HepG2 (cell line): ENCODE measurements around the gene LTB4R. TPM values are rescaled to one million over a fixed set of nuclear protein-coding genes. Genes with fewer than 3 reads are reported as not detected.

Experiments
- AGO1 ChIP-seq: fragments of 200-400 bp; formaldehyde crosslinking; IDR thresholded peaks from 2 replicates; pipeline ENCODE4 v1.6.1; 2017; ENCODE audit warnings: mild to moderate bottlenecking, low read depth, low read length, moderate library complexity; ENCODE audit not compliant: poor library complexity, severe bottlenecking
- ASH2L ChIP-seq: fragments of 300-600, 200-600 bp; sonication (generic); IDR thresholded peaks from 2 replicates; pipeline ENCODE4 v1.7.0; 2017; ENCODE audit warnings: low read depth, mild to moderate bottlenecking, moderate library complexity, mixed read lengths, low read length; ENCODE audit not compliant: insufficient read length
- KDM1A ChIP-seq: IDR thresholded peaks from 2 replicates; pipeline ENCODE4 v1.6.1; 2016; ENCODE audit warnings: missing compliant biosample characterization
- MAZ ChIP-seq, 2 experiments: sonication (generic) in 1 of 2; formaldehyde crosslinking in 1 of 2; IDR thresholded peaks; 2 replicates each; pipeline versions ENCODE4 v1.5.0 to v1.6.1; 2012 to 2020; ENCODE audit warnings: low read depth in 2 of 2, mild to moderate bottlenecking in 2 of 2, borderline replicate concordance in 1 of 2, improper control_type of control experiment in 1 of 2, low read length in 1 of 2, missing genetic modification reagents in 1 of 2, moderate library complexity in 1 of 2
- NR2C2 ChIP-seq: sonication (generic); formaldehyde crosslinking; IDR thresholded peaks from 2 replicates; pipeline ENCODE4 v1.4.0; 2020; ENCODE audit warnings: missing genetic modification reagents, mild to moderate bottlenecking, moderate library complexity, borderline replicate concordance
- POLR2AphosphoS2 ChIP-seq: IDR thresholded peaks from 2 replicates; pipeline ENCODE4 v1.6.1; 2011; ENCODE audit warnings: low read depth, low read length, improper control_type of control experiment
- REL ChIP-seq: sonication (generic); formaldehyde crosslinking; conservative IDR thresholded peaks from 2 replicates; pipeline ENCODE4 v1.8.0; 2022; ENCODE audit warnings: mild to moderate bottlenecking, missing genetic modification reagents, moderate library complexity
- SP2 ChIP-seq: sonication (generic); formaldehyde crosslinking; IDR thresholded peaks from 2 replicates; pipeline ENCODE4 v1.5.1; 2020; ENCODE audit warnings: mild to moderate bottlenecking, missing genetic modification reagents
- ZFP82 ChIP-seq: sonication (generic); formaldehyde crosslinking; IDR thresholded peaks from 2 replicates; pipeline ENCODE4 v1.5.1; 2020; ENCODE audit warnings: mild to moderate bottlenecking, missing genetic modification reagents, borderline replicate concordance
- ZMYM4 ChIP-seq: sonication (generic); formaldehyde crosslinking; IDR thresholded peaks from 2 replicates; pipeline ENCODE4 v1.8.1; 2023; ENCODE audit warnings: mild to moderate bottlenecking, missing genetic modification reagents
- ZNF12 ChIP-seq: sonication (generic); formaldehyde crosslinking; IDR thresholded peaks from 2 replicates; pipeline ENCODE4 v1.5.0; 2020; ENCODE audit warnings: missing genetic modification reagents
- ZNF577 ChIP-seq: sonication (generic); formaldehyde crosslinking; IDR thresholded peaks from 2 replicates; pipeline ENCODE4 v1.4.0; 2020; ENCODE audit warnings: mild to moderate bottlenecking, low read depth, missing genetic modification reagents, borderline replicate concordance
- ZNF777 ChIP-seq: sonication (generic); formaldehyde crosslinking; IDR thresholded peaks from 2 replicates; pipeline ENCODE4 v1.4.0; 2020; ENCODE audit warnings: missing genetic modification reagents
- ZNF878 ChIP-seq: sonication (generic); formaldehyde crosslinking; IDR thresholded peaks from 2 replicates; pipeline ENCODE4 v1.8.1; 2023; ENCODE audit warnings: mild to moderate bottlenecking, missing genetic modification reagents, moderate library complexity
- polyA plus RNA-seq, 8 experiments: library from polyadenylated mRNA; depleted of rRNA in 3 of 8; stranded (reverse) in 7 of 8; unstranded in 1 of 8; fragments of >200 nt; fragmentation: Illumina TruSeq in 4 of 8; extraction: Trizol in 4 of 8; gene quantifications; 2 replicates each; pipeline versions ENCODE4 v1.2.1 to v1.2.3, GENCODE V29; 2011 to 2016; ENCODE audit warnings: low read depth in 4 of 8, missing spikeins in 1 of 8, mixed read lengths in 1 of 8; ENCODE audit not compliant: insufficient read depth in 1 of 8
- total RNA-seq, 5 experiments: library from RNA; depleted of rRNA; stranded (reverse); fragments of >200 nt; fragmentation: Illumina TruSeq; extraction: Trizol; gene quantifications; 2 replicates each; pipeline ENCODE4 v1.2.3, GENCODE V29; 2016; ENCODE audit warnings: low read depth in 1 of 5
- TF ChIP-seq, protein P1 (sequence below): sonication (generic); formaldehyde crosslinking; IDR thresholded peaks from 2 replicates; pipeline ENCODE4 v1.9.0; 2021; ENCODE audit warnings: missing genetic modification reagents, borderline replicate concordance
- TF ChIP-seq, protein P2 (sequence below): sonication (generic); formaldehyde crosslinking; IDR thresholded peaks from 2 replicates; pipeline ENCODE4 v1.4.0; 2020; ENCODE audit warnings: missing genetic modification reagents
- TF ChIP-seq, protein P3 (sequence below): sonication (generic); formaldehyde crosslinking; IDR thresholded peaks from 2 replicates; pipeline ENCODE4 v1.5.0; 2020; ENCODE audit warnings: mild to moderate bottlenecking, missing genetic modification reagents, moderate library complexity
- TF ChIP-seq, protein P4 (sequence below): sonication (generic); formaldehyde crosslinking; IDR thresholded peaks from 2 replicates; pipeline ENCODE4 v1.5.1; 2020; ENCODE audit warnings: mild to moderate bottlenecking, missing genetic modification reagents

The LTB4R gene
- total and polyA plus RNA-seq, 2 of the 13 experiments (the other 11 are each of a cell fraction or from before 2014, with no cell fraction given) = 3.2 to 8.2 TPM

DNA sequence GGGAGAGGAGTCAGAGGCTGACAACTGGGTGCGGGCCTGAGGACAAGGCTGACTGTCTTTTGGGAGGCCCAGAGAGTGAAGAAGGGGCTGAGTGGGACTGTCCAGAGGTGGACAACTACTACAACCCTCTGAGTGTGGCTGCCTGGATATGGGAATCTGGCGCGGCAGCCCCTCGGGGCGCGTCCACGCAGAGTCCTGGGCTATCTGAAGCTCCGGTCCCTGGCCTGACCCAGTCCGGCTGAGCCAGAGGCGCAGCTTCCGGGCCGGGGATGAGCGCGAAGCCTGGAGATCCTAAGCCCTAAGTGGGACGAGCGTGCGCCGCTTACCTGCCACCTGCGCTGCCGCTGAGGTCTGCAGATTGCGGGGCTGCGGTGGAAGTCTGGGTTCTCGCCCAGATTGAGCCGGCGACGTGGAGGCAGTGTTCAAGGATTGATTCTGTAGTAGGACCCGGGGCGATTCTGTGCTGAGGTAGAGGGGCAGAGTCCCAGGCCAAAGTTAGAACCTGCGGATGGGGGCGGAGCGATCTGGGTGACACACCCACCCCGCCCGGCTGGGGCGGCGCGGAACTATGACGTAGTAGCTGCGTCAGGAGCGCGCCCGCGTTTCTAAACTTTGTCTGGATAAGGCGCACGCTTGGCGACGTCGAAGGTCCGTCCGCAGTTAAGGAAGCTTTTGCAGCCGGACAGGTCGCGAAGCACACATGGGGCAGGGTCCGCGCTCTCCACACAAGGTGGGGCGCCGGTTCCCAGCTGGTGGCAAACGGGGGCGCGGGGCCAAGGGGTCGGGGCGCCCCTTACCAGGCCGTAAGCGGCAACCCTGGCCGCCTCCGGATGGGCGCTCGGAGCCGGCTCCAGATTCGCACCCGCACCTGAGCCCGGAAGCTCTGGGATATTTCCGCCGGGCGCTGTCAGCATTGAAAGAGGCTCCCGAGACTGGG, 11.8 kb upstream of the LTB4R start, which contains the start of the genes DHRS1 and NOP9 (continued):
- TF ChIP-seq ASH2L = peak; percentile 99
- peak; percentile 6; the same call in 1 of the 2 replicates for TF ChIP-seq KDM1A (CRISPR knock-in tag)
- no peak for TF ChIP-seq ZNF577 (CRISPR knock-in tag)
- peak; percentile 99 for TF ChIP-seq MAZ (IDR thresholded peaks at IDR 0.05; ENCODE audit: borderline replicate concordance, low read depth, low read length)
- TF ChIP-seq MAZ (CRISPR knock-in tag; IDR thresholded peaks at IDR 0.05; ENCODE audit: low read depth) = peak; percentile 95
- TF ChIP-seq, protein P1, sequence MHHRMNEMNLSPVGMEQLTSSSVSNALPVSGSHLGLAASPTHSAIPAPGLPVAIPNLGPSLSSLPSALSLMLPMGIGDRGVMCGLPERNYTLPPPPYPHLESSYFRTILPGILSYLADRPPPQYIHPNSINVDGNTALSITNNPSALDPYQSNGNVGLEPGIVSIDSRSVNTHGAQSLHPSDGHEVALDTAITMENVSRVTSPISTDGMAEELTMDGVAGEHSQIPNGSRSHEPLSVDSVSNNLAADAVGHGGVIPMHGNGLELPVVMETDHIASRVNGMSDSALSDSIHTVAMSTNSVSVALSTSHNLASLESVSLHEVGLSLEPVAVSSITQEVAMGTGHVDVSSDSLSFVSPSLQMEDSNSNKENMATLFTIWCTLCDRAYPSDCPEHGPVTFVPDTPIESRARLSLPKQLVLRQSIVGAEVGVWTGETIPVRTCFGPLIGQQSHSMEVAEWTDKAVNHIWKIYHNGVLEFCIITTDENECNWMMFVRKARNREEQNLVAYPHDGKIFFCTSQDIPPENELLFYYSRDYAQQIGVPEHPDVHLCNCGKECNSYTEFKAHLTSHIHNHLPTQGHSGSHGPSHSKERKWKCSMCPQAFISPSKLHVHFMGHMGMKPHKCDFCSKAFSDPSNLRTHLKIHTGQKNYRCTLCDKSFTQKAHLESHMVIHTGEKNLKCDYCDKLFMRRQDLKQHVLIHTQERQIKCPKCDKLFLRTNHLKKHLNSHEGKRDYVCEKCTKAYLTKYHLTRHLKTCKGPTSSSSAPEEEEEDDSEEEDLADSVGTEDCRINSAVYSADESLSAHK (CRISPR knock-in tag) = no peak; the same call in 1 of the 2 replicates
- TF ChIP-seq, protein P2, sequence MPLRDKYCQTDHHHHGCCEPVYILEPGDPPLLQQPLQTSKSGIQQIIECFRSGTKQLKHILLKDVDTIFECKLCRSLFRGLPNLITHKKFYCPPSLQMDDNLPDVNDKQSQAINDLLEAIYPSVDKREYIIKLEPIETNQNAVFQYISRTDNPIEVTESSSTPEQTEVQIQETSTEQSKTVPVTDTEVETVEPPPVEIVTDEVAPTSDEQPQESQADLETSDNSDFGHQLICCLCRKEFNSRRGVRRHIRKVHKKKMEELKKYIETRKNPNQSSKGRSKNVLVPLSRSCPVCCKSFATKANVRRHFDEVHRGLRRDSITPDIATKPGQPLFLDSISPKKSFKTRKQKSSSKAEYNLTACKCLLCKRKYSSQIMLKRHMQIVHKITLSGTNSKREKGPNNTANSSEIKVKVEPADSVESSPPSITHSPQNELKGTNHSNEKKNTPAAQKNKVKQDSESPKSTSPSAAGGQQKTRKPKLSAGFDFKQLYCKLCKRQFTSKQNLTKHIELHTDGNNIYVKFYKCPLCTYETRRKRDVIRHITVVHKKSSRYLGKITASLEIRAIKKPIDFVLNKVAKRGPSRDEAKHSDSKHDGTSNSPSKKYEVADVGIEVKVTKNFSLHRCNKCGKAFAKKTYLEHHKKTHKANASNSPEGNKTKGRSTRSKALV (CRISPR knock-in tag) = peak; percentile 96
- peak; percentile 93 for TF ChIP-seq ZNF777
- peak; percentile 60 for TF ChIP-seq SP2 (CRISPR knock-in tag)
- peak; percentile 91; the same call in 1 of the 2 replicates for TF ChIP-seq ZFP82 (CRISPR knock-in tag)
- TF ChIP-seq ZNF12 (CRISPR knock-in tag) = no peak; the same call in 1 of the 2 replicates
- peak; percentile 95 for TF ChIP-seq AGO1
- TF ChIP-seq, protein P3, sequence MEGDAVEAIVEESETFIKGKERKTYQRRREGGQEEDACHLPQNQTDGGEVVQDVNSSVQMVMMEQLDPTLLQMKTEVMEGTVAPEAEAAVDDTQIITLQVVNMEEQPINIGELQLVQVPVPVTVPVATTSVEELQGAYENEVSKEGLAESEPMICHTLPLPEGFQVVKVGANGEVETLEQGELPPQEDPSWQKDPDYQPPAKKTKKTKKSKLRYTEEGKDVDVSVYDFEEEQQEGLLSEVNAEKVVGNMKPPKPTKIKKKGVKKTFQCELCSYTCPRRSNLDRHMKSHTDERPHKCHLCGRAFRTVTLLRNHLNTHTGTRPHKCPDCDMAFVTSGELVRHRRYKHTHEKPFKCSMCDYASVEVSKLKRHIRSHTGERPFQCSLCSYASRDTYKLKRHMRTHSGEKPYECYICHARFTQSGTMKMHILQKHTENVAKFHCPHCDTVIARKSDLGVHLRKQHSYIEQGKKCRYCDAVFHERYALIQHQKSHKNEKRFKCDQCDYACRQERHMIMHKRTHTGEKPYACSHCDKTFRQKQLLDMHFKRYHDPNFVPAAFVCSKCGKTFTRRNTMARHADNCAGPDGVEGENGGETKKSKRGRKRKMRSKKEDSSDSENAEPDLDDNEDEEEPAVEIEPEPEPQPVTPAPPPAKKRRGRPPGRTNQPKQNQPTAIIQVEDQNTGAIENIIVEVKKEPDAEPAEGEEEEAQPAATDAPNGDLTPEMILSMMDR (CRISPR knock-in tag) = peak; percentile 53
- TF ChIP-seq REL = no peak
- TF ChIP-seq, protein P4, sequence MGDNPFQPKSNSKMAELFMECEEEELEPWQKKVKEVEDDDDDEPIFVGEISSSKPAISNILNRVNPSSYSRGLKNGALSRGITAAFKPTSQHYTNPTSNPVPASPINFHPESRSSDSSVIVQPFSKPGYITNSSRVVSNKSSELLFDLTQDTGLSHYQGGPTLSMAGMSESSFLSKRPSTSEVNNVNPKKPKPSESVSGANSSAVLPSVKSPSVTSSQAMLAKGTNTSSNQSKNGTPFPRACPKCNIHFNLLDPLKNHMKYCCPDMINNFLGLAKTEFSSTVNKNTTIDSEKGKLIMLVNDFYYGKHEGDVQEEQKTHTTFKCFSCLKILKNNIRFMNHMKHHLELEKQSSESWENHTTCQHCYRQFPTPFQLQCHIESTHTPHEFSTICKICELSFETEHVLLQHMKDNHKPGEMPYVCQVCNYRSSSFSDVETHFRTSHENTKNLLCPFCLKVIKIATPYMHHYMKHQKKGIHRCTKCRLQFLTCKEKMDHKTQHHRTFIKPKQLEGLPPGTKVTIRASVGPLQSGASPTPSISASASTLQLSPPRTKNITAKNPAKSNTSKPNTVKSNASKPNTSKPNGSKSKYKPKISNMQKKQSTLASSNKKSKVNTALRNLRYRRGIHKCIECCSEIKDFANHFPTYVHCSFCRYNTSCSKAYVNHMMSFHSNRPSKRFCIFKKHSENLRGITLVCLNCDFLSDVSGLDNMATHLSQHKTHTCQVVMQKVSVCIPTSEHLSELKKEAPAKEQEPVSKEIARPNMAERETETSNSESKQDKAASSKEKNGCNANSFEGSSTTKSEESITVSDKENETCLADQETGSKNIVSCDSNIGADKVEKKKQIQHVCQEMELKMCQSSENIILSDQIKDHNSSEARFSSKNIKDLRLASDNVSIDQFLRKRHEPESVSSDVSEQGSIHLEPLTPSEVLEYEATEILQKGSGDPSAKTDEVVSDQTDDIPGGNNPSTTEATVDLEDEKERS = peak; percentile 99
- TF ChIP-seq POLR2AphosphoS2 = no peak
- peak; percentile 90 for TF ChIP-seq NR2C2 (CRISPR knock-in tag)
- TF ChIP-seq ZNF878 (CRISPR knock-in tag) = no peak
- peak; percentile 97 for TF ChIP-seq ZMYM4 (CRISPR knock-in tag)
